ENCODE data around the gene TMED3. TPM values are rescaled to one million over a fixed set of nuclear protein-coding genes. Genes with fewer than 3 reads are reported as not detected.

TMED3 gene
- total RNA-seq, 2 donors from 2014 or later = 50.1 to 74.9 TPM

- Histone ChIP-seq H3K4me1 (ENCODE audit: control insufficient read depth in 1 of 2, low read depth in 2 of 2) (no peaks in the 10 kb centered on the region), H3K36me3 (no peaks in the 10 kb centered on the region), H3K9me3 (no peaks in the 10 kb centered on the region), H3K27me3 (replicated peaks; ENCODE audit: insufficient read depth) (no peaks in the 10 kb centered on the region), H3K4me3 (no peak overlapping the region), H3K27ac (no peak overlapping the region)
- no peak for TF ChIP-seq CTCF (IDR thresholded peaks at IDR 0.05)
- DNase-seq (ENCODE audit: low spot score) = no peak
- no peak for ATAC-seq (ENCODE audit: insufficient number of reproducible peaks, low FRiP score, low read depth)
Measured at GRCh38 chr15:79349525-79349924, 38.6 kb downstream of the TMED3 start.

- no peak for TF ChIP-seq CTCF (IDR thresholded peaks at IDR 0.05)
- no peak overlapping the region for H3K4me3 ChIP-seq
- H3K36me3 ChIP-seq = no peaks in the 10 kb centered on the region
- H3K27me3 ChIP-seq (replicated peaks; ENCODE audit: insufficient read depth) = no peaks in the 10 kb centered on the region
- DNase-seq (ENCODE audit: low spot score) = no peak
- H3K4me1 ChIP-seq (ENCODE audit: control insufficient read depth in 1 of 2, low read depth in 2 of 2) = no peaks in the 10 kb centered on the region
- no peak for ATAC-seq (ENCODE audit: insufficient number of reproducible peaks, low FRiP score, low read depth)
- H3K27ac ChIP-seq = no peak overlapping the region
- no peaks in the 10 kb centered on the region for H3K9me3 ChIP-seq
Measured at GRCh38 chr15:79352206-79352605, 41.3 kb downstream of the TMED3 start.

- Histone ChIP-seq H3K27me3 (replicated peaks; ENCODE audit: insufficient read depth) (no peaks in the 10 kb centered on the region), H3K27ac (no peak overlapping the region), H3K9me3 (no peaks in the 10 kb centered on the region), H3K4me1 (ENCODE audit: control insufficient read depth in 1 of 2, low read depth in 2 of 2) (no peaks in the 10 kb centered on the region), H3K4me3 (no peak overlapping the region), H3K36me3 (no peaks in the 10 kb centered on the region)
- TF ChIP-seq CTCF (IDR thresholded peaks at IDR 0.05) = no peak
- DNase-seq (ENCODE audit: low spot score) = no peak
- no peak for ATAC-seq (ENCODE audit: insufficient number of reproducible peaks, low FRiP score, low read depth)
Measured at GRCh38 chr15:79357566-79357965, 46.7 kb downstream of the TMED3 start.

- Histone ChIP-seq H3K36me3 (no peaks in the 10 kb centered on the region), H3K4me1 (ENCODE audit: control insufficient read depth in 1 of 2, low read depth in 2 of 2) (no peaks in the 10 kb centered on the region), H3K4me3 (no peak overlapping the region), H3K27ac (no peak overlapping the region), H3K9me3 (no peaks in the 10 kb centered on the region), H3K27me3 (replicated peaks; ENCODE audit: insufficient read depth) (no peaks in the 10 kb centered on the region)
- no peak for DNase-seq (ENCODE audit: low spot score)
- no peak for ATAC-seq (ENCODE audit: insufficient number of reproducible peaks, low FRiP score, low read depth)
- no peak for TF ChIP-seq CTCF (IDR thresholded peaks at IDR 0.05)
Measured at GRCh38 chr15:79358069-79358468, 47.2 kb downstream of the TMED3 start.

GRCh38 chr15:79364571-79365240 is 53.8 kb downstream of the TMED3 start:
- no peaks in the 10 kb centered on the region for H3K36me3 ChIP-seq
- H3K4me3 ChIP-seq = no peak overlapping the region
- H3K4me1 ChIP-seq (ENCODE audit: control insufficient read depth in 1 of 2, low read depth in 2 of 2) = no peaks in the 10 kb centered on the region
- no peaks in the 10 kb centered on the region for H3K9me3 ChIP-seq
- TF ChIP-seq CTCF (IDR thresholded peaks at IDR 0.05) = no peak
- H3K27ac ChIP-seq = no peak overlapping the region
- no peak for ATAC-seq (ENCODE audit: insufficient number of reproducible peaks, low FRiP score, low read depth)
- no peaks in the 10 kb centered on the region for H3K27me3 ChIP-seq (replicated peaks; ENCODE audit: insufficient read depth)
- no peak for DNase-seq (ENCODE audit: low spot score)
